HepG2 (cell line): ENCODE data around the gene TNN. TPM values are rescaled to one million over a fixed set of nuclear protein-coding genes. Genes with fewer than 3 reads are reported as not detected.

Experiments used
- ATAC-seq: fragments of 200-7000 bp; cut with Tn5 transposase; 3 replicates; pipeline ENCODE4 v1.9.1; 2020; ENCODE audit warnings: mild to moderate bottlenecking, moderate library complexity
- BruUV-seq: library from RNA; stranded (reverse); fragments of 400-500 nt; replicated peaks from 2 replicates; lab custom pipeline; 2021; lab: Mats Ljungman, UMichigan
- CTCF ChIA-PET: fragments of 300-600 bp; formaldehyde crosslinking; extraction: SDS; loops from one replicate; lab custom pipeline; 2021; ENCODE audit warnings: low total read pairs, inconsistent platforms, low intra/inter-chr PET ratio; lab: Yijun Ruan, JAX
- POLR2A ChIA-PET: fragments of 350-600 bp; sonication (Branson Sonifier 250); formaldehyde crosslinking; loops from one replicate; lab custom pipeline; 2020; ENCODE audit warnings: antibody characterized with exemption, inconsistent platforms; lab: Yijun Ruan, JAX
- DNase-seq: peaks from one replicate; pipeline ENCODE4 v3.0.0-alpha.2; 2015; ENCODE audit warnings: low spot score
- FAIRE-seq: peaks from 3 replicates; lab custom pipeline; 2011; peaks lifted over from hg19 to GRCh38; lab: Jason Lieb, UNC
- H2AFZ ChIP-seq: one replicate; pipeline ENCODE4 v1.6.1; 2011; ENCODE audit warnings: low read length, inconsistent platforms
- H3K27ac ChIP-seq: fragments of 300-600 bp; 3 replicates; pipeline ENCODE4 v1.8.0; 2011; ENCODE audit warnings: mixed run types, mild to moderate bottlenecking, mixed read lengths, low read length, inconsistent platforms; ENCODE audit not compliant: insufficient read depth; ENCODE audit errors: extremely low read length
- H3K27me3 ChIP-seq, 2 experiments: fragments of 200-600 bp in 1 of 2; 2 replicates in 1 of 2; 3 replicates in 1 of 2; pipeline versions ENCODE4 v1.6.0 to v1.8.0; 2011; ENCODE audit warnings: low read length in 2 of 2, mild to moderate bottlenecking in 2 of 2, moderate library complexity in 2 of 2, inconsistent platforms in 1 of 2; ENCODE audit not compliant: insufficient read depth in 2 of 2, control insufficient read depth in 1 of 2
- H3K36me3 ChIP-seq, 2 experiments: fragments of 200-600 bp in 1 of 2; replicated peaks in 1 of 2; 2 replicates in 1 of 2; 3 replicates in 1 of 2; pipeline versions ENCODE4 v1.5.1 to v1.8.0; 2011; ENCODE audit warnings: low read length in 2 of 2, inconsistent platforms in 1 of 2; ENCODE audit not compliant: insufficient read depth in 2 of 2, control insufficient read depth in 1 of 2
- H3K4me1 ChIP-seq: 2 replicates; pipeline ENCODE4 v1.5.1; 2012; ENCODE audit warnings: low read length, inconsistent platforms; ENCODE audit not compliant: insufficient read depth
- H3K4me2 ChIP-seq: 2 replicates; pipeline ENCODE4 v1.6.0; 2011; ENCODE audit warnings: low read depth, low read length, inconsistent platforms
- H3K4me3 ChIP-seq, 3 experiments: fragments of 200-600 bp in 1 of 3; sonication (generic), shearing (Covaris generic) in 1 of 3; replicated peaks in 1 of 3; 2 replicates each; pipeline ENCODE4 v1.5.1; 2011 to 2016; ENCODE audit warnings: low read length in 3 of 3, inconsistent platforms in 2 of 3, low read depth in 2 of 3, mild to moderate bottlenecking in 2 of 3, control low read depth in 1 of 3, mixed read lengths in 1 of 3; ENCODE audit not compliant: insufficient read depth in 1 of 3
- H3K79me2 ChIP-seq: one replicate; pipeline ENCODE4 v1.6.1; 2011; ENCODE audit warnings: low read length, inconsistent platforms; ENCODE audit not compliant: insufficient read depth
- H3K9ac ChIP-seq: 2 replicates; pipeline ENCODE4 v1.6.0; 2011; ENCODE audit warnings: mild to moderate bottlenecking, low read depth, low read length, inconsistent platforms; ENCODE audit not compliant: insufficient read depth
- H3K9me3 ChIP-seq: 2 replicates; pipeline ENCODE4 v1.5.1; 2012; ENCODE audit warnings: mild to moderate bottlenecking, low read length
- H4K20me1 ChIP-seq: 2 replicates; pipeline ENCODE4 v1.6.0; 2011; ENCODE audit warnings: inconsistent platforms, mild to moderate bottlenecking, low read length, moderate library complexity; ENCODE audit not compliant: insufficient read depth
- ARNT2 ChIP-seq: sonication (generic); formaldehyde crosslinking; IDR thresholded peaks from 2 replicates; pipeline ENCODE4 v1.8.0; 2022; ENCODE audit warnings: mild to moderate bottlenecking, low read depth, missing genetic modification reagents, moderate library complexity
- CEBPB ChIP-seq: IDR thresholded peaks from 2 replicates; pipeline ENCODE4 v1.6.1; 2011; ENCODE audit warnings: low read depth, low read length, improper control_type of control experiment, borderline replicate concordance
- CEBPG ChIP-seq: IDR thresholded peaks from 2 replicates; pipeline ENCODE4 v1.6.1; 2016
- EHMT2 ChIP-seq: fragments of 200-600 bp; sonication (generic); IDR thresholded peaks from 2 replicates; pipeline ENCODE4 v1.7.0; 2017; ENCODE audit warnings: antibody characterized with exemption, low read depth, low read length, borderline replicate concordance
- KLF15 ChIP-seq: sonication (generic); formaldehyde crosslinking; IDR thresholded peaks from 2 replicates; pipeline ENCODE4 v1.8.1; 2023; ENCODE audit warnings: borderline replicate concordance, mild to moderate bottlenecking, inconsistent platforms, missing genetic modification reagents, mixed read lengths
- PHF8 ChIP-seq: sonication (generic); formaldehyde crosslinking; IDR thresholded peaks from 2 replicates; pipeline ENCODE4 v1.5.0; 2020; ENCODE audit warnings: missing genetic modification reagents
- RARA ChIP-seq: IDR thresholded peaks from 2 replicates; pipeline ENCODE4 v1.6.1; 2016; ENCODE audit warnings: missing genetic modification reagents, missing compliant biosample characterization
- THYN1 ChIP-seq: sonication (generic); formaldehyde crosslinking; IDR thresholded peaks from 2 replicates; pipeline ENCODE4 v1.8.1; 2023; ENCODE audit warnings: low read depth, mild to moderate bottlenecking, moderate library complexity, missing genetic modification reagents, borderline replicate concordance
- ZNF496 ChIP-seq: sonication (generic); formaldehyde crosslinking; IDR thresholded peaks from 2 replicates; pipeline ENCODE4 v1.8.1; 2023; ENCODE audit warnings: mild to moderate bottlenecking, moderate library complexity, missing genetic modification reagents; ENCODE audit not compliant: insufficient replicate concordance
- ZNF543 ChIP-seq: sonication (generic); formaldehyde crosslinking; IDR thresholded peaks from 2 replicates; pipeline ENCODE4 v1.4.0; 2020; ENCODE audit warnings: mild to moderate bottlenecking, missing genetic modification reagents
- ZNF703 ChIP-seq: sonication (generic); formaldehyde crosslinking; IDR thresholded peaks from 2 replicates; pipeline ENCODE4 v1.5.1; 2020; ENCODE audit warnings: missing genetic modification reagents, mild to moderate bottlenecking, moderate library complexity, borderline replicate concordance
- ZNF724P ChIP-seq: sonication (generic); formaldehyde crosslinking; IDR thresholded peaks from 2 replicates; pipeline ENCODE4 v1.8.0; 2022; ENCODE audit warnings: missing genetic modification reagents, borderline replicate concordance
- ZNF782 ChIP-seq: sonication (generic); formaldehyde crosslinking; IDR thresholded peaks from 2 replicates; pipeline ENCODE4 v1.4.0; 2020; ENCODE audit warnings: missing genetic modification reagents, mild to moderate bottlenecking, borderline replicate concordance
- WGBS: methylation state at CpG from one replicate; pipeline ENCODE4 v1.1.6; 2017; ENCODE audit warnings: low lambda C conversion rate; 5-methylcytosine and 5-hydroxymethylcytosine counted together
- in situ Hi-C: cut with HindIII; loops from 2 replicates; pipeline ENCODE4 v1.10.0; 2017; ENCODE audit warnings: low pct_unique_long_range_greater_than_20kb; ENCODE audit not compliant: extremely low pct_ligation_motif_present
- intact Hi-C: fragments of 100-400 bp; cut with micrococcal nuclease; formaldehyde crosslinking; loops from one replicate; pipeline ENCODE4 v1.10.0; 2022; ENCODE audit not compliant: unreplicated experiment
- polyA plus RNA-seq, 8 experiments: library from polyadenylated mRNA; depleted of rRNA in 3 of 8; stranded (reverse) in 7 of 8; unstranded in 1 of 8; fragments of >200 nt; fragmentation: Illumina TruSeq in 4 of 8; extraction: Trizol in 4 of 8; gene quantifications; 2 replicates each; pipeline versions ENCODE4 v1.2.1 to v1.2.3, GENCODE V29; 2011 to 2016; ENCODE audit warnings: low read depth in 4 of 8, missing spikeins in 1 of 8, mixed read lengths in 1 of 8; ENCODE audit not compliant: insufficient read depth in 1 of 8
- total RNA-seq, 5 experiments: library from RNA; depleted of rRNA; stranded (reverse); fragments of >200 nt; fragmentation: Illumina TruSeq; extraction: Trizol; gene quantifications; 2 replicates each; pipeline ENCODE4 v1.2.3, GENCODE V29; 2016; ENCODE audit warnings: low read depth in 1 of 5
- TF ChIP-seq, protein P1 (sequence below): sonication (generic); formaldehyde crosslinking; IDR thresholded peaks from 2 replicates; pipeline ENCODE4 v1.5.0; 2020; ENCODE audit warnings: missing genetic modification reagents

The TNN gene
- total and polyA plus RNA-seq, 2 of the 13 experiments (the other 11 are each of a cell fraction or from before 2014, with no cell fraction given), result not detected

DNA sequence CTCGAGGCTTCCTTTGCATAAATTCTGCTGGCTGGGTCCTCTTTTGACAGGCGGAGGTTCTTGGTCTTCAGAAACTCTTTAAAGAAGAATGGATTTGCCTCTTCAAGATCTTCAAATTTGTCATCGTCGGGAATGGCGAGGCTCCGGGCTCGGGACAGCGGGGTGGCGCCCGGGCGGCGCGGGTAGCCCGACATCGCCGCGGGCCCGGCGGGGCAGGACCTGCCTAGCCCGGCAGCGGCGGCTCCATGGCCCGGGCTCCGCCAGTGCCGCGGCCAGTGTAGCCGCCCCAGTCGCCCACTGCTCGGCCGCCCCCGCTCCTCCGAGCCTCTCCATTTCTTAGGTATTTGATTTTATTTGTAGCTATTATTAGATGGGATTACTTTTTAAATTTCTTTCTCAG lies 22.1 kb upstream of the TNN start:
- no peak overlapping the region for H3K4me2 ChIP-seq
- intact Hi-C loops (loop anchor here (5.0 kb wide), 1 partner anchor 267 kb away; no protein-coding TSS in a partner anchor), in situ Hi-C loops (no loop called here)
- POLR2A ChIA-PET, result no interaction called here
- H3K27me3 ChIP-seq, result no peaks in the 10 kb centered on the region
- peaks cover 9% of the 10 kb centered on the region for H3K4me1 ChIP-seq
- FAIRE-seq (no peak), ATAC-seq (no peak), DNase-seq (no peak)
- H3K27ac ChIP-seq, result no peak overlapping the region
- H3K4me3 ChIP-seq, result no peak overlapping the region
- no peak for TF ChIP-seq PHF8 (CRISPR knock-in tag)
- TF ChIP-seq EHMT2, result no peak
- no peak for TF ChIP-seq THYN1 (CRISPR knock-in tag)
- TF ChIP-seq ZNF703, result no peak
- TF ChIP-seq ZNF496 (CRISPR knock-in tag), result no peak
- no peak for TF ChIP-seq ARNT2
- TF ChIP-seq, protein P1, sequence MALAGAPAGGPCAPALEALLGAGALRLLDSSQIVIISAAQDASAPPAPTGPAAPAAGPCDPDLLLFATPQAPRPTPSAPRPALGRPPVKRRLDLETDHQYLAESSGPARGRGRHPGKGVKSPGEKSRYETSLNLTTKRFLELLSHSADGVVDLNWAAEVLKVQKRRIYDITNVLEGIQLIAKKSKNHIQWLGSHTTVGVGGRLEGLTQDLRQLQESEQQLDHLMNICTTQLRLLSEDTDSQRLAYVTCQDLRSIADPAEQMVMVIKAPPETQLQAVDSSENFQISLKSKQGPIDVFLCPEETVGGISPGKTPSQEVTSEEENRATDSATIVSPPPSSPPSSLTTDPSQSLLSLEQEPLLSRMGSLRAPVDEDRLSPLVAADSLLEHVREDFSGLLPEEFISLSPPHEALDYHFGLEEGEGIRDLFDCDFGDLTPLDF, result no peak
- TF ChIP-seq KLF15 (CRISPR knock-in tag), result no peak
- 86% methylated on average over 16 of the region's 32 CpGs for WGBS
- H3K9ac ChIP-seq, result no peak overlapping the region
- H3K79me2 ChIP-seq, result no peaks in the 10 kb centered on the region
- H3K36me3 ChIP-seq, result no peaks in the 10 kb centered on the region
- no peak overlapping the region for H2AFZ ChIP-seq
- no TSS peak for BruUV-seq
- CTCF ChIA-PET, result no interaction called here
- H3K9me3 ChIP-seq, result no peaks in the 10 kb centered on the region
- no peaks in the 10 kb centered on the region for H4K20me1 ChIP-seq

GRCh38 chr1:175050992-175051391 lies 16.6 kb upstream of the TNN start:
- no peak overlapping the region for H3K27ac ChIP-seq
- H3K79me2 ChIP-seq, result no peaks in the 10 kb centered on the region
- H3K27me3 ChIP-seq, result no peaks in the 10 kb centered on the region
- H3K9me3 ChIP-seq, result no peaks in the 10 kb centered on the region
- FAIRE-seq, result no peak
- CTCF ChIA-PET, result no interaction called here
- POLR2A ChIA-PET, result no interaction called here
- intact Hi-C loops, result no loop called here
- H3K4me3 ChIP-seq, result no peak overlapping the region
- H4K20me1 ChIP-seq, result no peaks in the 10 kb centered on the region
- no peak overlapping the region for H3K4me2 ChIP-seq
- no TSS peak for BruUV-seq
- ATAC-seq, result no peak
- TF ChIP-seq ZNF724P (CRISPR knock-in tag), result no peak
- TF ChIP-seq CEBPG (CRISPR knock-in tag), result 0 out of 2 replicates have a peak, but pooled peaks have one; percentile 16
- no peak for TF ChIP-seq ZNF543 (CRISPR knock-in tag)
- no peak for TF ChIP-seq RARA (CRISPR knock-in tag)
- peak; percentile 71 for TF ChIP-seq CEBPB
- no peak for TF ChIP-seq ZNF782
- TF ChIP-seq, all 625 proteins: peak for 2
- Histone ChIP-seq H3K4me1 (no peaks in the 10 kb centered on the region), H3K9ac (no peak overlapping the region), H2AFZ (no peak overlapping the region), H3K36me3 (no peaks in the 10 kb centered on the region)
- WGBS, result 27% methylated on average over 2 of the region's 2 CpGs
- DNase-seq, result no peak
- in situ Hi-C loops, result no loop called here
